Subcutaneous adipose tissue (tissue), 4 donors: Measurements from ENCODE around the gene AATF. TPM values are rescaled to one million over a fixed set of nuclear protein-coding genes. Genes with fewer than 3 reads are reported as not detected.

Experiments used
- CTCF ChIP-seq: fragments of 450-650 bp; IDR thresholded peaks from one replicate; pipeline ENCODE4 v1.5.1; 2016; ENCODE audit warnings: low read depth, mild to moderate bottlenecking, control low read depth, antibody characterized with exemption, moderate library complexity
- total RNA-seq, 4 donors: library from RNA; depleted of rRNA; stranded (reverse); fragments of >200 nt; gene quantifications; one replicate each; pipeline ENCODE4 v1.1.0, GENCODE V29; 2016

AATF gene
- total RNA-seq, 4 donors from 2014 or later, result 25.3 to 38.3 (median 29.1) TPM

- no peak for TF ChIP-seq CTCF
Observed at GRCh38 chr17:37069087-37069486, 120.3 kb downstream of the AATF start.

- no peak for TF ChIP-seq CTCF
Observed at GRCh38 chr17:37079065-37079708, 130.4 kb downstream of the AATF start.

- no peak for TF ChIP-seq CTCF
Observed at GRCh38 chr17:37079735-37080134, 131.0 kb downstream of the AATF start.

- TF ChIP-seq CTCF, result no peak
Observed at GRCh38 chr17:37081287-37081686, 132.5 kb downstream of the AATF start.

GRCh38 chr17:37082311-37082860, 133.6 kb downstream of the AATF start:
- no peak for TF ChIP-seq CTCF

- no peak for TF ChIP-seq CTCF
Observed at GRCh38 chr17:37082985-37083384, 134.2 kb downstream of the AATF start.

GRCh38 chr17:37083456-37083855, 134.7 kb downstream of the AATF start:
- TF ChIP-seq CTCF, result no peak
